Stimulated activated CD4-positive, alpha-beta T cell treated with anti-CD3 and anti-CD28 coated beads, Interleukin-2, amount 100 ng/mL, for 48 hours (primary cell): ENCODE measurements around the gene RANBP10.
"Not testable (repeated sequence)": the region's sequence is repeated elsewhere in the genome, so short reads cannot be mapped to it uniquely, and the experiment has no call there.

Experiments
- DNase-seq, 2 donors: peaks; one replicate each; pipeline ENCODE4 v3.0.0-alpha.2; 2020

RANBP10 gene

GRCh38 chr16:67775273-67775672 lies 31.1 kb downstream of the RANBP10 start:
- DNase-seq = no peak

DNA sequence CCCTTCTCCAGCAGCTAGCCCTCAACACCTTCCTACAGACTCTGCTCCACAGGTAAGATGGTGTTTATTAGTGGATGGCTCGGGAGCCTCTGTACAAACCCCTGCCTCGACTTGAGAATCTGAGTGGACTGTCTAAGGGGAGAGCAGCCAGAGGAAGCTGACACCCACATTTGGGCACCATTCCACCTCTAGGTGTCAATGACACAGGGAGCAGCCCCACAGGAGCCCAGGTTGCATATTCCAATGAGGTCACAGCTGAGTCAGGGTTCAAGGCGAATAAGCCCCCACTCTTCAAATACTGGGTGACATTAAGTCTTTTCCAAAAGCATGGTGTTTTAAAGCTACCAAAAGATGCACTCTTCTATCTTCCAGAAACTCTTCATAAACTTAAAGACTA lies 31.9 kb downstream of the RANBP10 start:
- no peak for DNase-seq

GRCh38 chr16:67773569-67774456 lies 32.5 kb downstream of the RANBP10 start:
- no peak for DNase-seq

DNA sequence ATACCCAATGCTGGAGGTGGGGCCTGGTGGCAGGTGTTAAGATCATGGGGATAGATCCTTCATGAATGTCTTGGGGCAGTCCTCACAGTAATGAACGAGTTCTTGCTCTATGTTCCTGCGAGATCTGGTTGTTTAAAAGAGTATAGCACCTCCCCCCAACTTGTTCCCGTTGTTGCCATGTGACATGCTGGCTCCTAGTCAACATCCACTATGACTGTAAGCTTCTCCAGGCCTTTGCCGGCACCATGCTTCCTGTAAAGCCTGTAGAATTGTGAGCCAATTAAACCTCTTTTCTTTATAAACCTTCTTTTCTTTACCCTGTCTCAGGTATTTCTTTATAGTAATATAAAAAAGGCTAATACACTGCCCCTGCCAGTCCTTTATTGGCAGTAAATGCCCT lies 33.3 kb downstream of the RANBP10 start:
- no peak for DNase-seq

DNA sequence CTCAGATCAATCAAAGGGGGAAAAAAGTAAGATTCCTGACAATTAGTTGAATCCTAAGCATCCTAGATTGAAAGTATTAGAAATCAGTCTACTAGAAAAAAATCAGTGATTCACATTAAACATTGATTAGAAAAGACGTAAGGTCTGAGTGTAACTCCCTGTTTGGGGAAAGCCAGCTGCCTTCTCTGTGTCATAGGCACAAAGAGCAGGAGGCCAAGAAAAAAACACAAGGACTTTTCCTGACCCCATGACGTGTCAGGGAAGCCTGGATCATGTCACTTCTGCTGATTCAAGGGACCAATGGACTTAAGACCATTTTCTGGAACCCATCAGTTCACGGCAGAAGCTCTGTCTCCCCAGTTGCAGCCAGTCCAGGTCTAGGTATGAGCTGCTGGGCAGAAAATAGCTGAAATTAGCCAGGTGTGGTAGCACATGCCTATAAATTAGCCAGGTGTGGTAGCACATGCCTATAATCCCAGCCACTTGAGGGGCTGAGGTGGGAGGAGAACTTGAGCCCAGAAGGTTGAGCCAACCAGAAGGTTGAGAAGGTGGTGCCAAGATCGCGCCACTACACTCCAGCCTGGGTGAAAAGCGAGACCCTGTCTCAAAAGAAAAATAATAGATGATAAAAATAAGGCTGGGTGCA lies 35.9 kb downstream of the RANBP10 start:
- DNase-seq = no peak

- no peak for DNase-seq
These were observed 38.4 kb downstream of the RANBP10 start for GRCh38 chr16:67767953-67768352.

DNA sequence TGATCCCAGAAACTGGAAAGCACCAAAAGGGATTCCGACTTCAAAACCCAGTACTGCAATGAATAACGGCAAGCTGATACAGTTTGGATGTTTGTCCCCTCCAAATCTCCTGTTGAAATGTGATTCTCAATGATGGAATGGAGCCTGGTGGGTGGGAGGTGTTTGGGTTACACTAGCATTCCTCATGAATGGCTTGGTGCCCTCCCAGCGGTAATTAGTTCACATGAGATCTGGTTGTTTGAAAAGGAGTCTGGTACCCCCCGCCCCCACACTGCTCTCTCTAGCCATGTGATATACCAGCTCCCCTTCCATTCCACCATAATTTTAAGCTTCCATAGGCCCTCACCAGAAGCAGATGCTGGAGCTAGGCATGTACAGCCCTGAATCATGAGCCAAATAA lies 40.1 kb downstream of the RANBP10 start:
- no peak for DNase-seq

- no peak for DNase-seq
These were observed 42.1 kb downstream of the RANBP10 start for GRCh38 chr16:67764158-67764667.

GRCh38 chr16:67763066-67763465 lies 43.3 kb downstream of the RANBP10 start:
- DNase-seq = no peak

DNA sequence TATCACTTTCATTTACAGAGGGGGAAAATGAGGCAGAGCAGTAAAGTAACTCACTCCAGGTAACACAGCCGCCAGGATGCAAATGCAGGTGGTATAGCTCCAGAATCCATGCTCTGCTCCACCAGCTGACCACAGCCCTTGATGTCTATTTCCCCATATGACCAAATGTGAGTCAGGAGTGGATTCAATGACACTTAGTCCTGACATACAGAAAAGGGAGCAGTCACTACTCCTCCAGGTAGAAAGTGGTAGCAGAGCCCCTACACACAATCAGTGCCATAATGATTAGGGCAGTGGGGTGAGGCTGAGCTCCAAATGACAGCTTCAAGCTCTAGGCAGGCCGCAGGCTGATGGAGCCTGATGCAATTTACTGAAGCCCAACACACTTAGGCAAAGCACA lies 44.0 kb downstream of the RANBP10 start:
- no peak for DNase-seq

DNA sequence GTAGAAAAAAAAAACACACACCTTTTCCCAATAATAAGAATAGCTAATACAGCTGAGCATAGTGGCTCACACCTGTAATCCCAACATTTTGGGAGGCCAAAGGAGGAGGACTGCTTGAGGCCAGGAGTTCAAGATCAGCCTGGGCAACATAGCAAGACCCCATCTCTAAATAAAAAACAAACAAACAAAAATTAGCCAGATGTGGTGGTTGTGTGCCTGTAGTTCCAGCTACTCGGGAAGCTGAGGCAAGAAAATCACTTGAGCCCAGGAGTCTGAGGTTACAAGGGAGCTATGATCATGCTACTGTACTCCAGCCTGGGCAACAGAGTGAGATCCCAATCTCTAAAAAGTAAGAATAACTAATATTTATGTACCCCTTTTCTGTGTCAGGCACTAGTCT lies 44.4 kb downstream of the RANBP10 start:
- no peak for DNase-seq

GRCh38 chr16:67760956-67761230 lies 45.5 kb downstream of the RANBP10 start:
- DNase-seq = no peak

- no peak for DNase-seq
These were observed 46.0 kb downstream of the RANBP10 start for GRCh38 chr16:67760206-67760955.

- DNase-seq = no peak
These were observed 47.4 kb downstream of the RANBP10 start for GRCh38 chr16:67758966-67759365.

GRCh38 chr16:67758006-67758405 lies 48.4 kb downstream of the RANBP10 start:
- no peak for DNase-seq

- DNase-seq = no peak
These were observed 53.7 kb downstream of the RANBP10 start for GRCh38 chr16:67752641-67753040.

- not testable (repeated sequence) for DNase-seq
These were observed 55.0 kb downstream of the RANBP10 start for GRCh38 chr16:67751331-67751730.

DNA sequence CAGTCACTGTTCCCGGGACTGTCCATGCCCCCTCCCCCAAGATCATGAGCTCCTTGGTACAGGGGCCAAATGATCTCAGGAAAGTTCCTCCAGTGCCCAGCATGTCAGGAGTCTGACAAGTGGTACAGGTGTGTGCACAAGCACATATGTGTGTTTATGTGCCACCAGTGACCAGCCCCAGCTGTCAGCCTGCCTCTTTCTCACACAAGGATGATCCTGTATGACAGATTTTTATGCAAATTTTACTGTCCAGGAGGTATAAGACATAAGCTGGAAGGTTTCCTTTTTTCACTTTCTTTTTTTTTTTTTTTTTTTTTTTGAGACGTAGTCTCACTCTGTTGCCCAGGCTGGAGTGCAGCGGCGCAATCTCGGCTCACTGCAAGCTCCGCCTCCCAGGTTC lies 55.9 kb downstream of the RANBP10 start:
- DNase-seq = no peak

DNA sequence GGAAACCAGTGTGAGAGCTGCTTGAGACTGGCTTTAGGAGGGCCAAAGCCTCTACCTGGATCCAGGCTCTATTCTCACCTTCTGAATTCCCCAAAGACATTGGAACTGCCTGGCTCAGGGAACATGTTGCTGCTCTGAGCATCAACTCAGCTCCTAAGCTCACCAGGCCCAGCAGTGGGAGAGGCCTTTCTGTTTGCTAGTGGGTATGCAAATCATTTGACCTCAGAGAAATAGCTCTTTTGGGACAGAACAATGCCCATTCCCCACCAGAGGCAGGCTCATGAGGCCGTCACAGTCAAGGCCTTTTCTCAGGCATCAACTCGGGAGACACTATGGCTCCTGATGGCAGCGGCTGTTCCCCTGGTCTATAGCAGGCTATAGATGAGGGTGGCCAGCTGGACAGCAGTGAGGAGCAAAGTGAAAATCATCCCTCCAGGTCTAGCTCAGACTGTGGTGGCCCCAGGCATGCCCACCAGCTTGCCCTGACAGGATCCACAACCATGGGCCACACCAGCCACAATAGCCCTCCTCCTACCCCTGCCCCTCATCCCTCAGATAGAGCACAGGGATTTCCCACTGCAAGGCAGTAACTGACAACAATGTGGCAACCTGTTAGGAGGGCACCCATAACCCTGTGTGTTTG lies 56.8 kb downstream of the RANBP10 start:
- no peak for DNase-seq

GRCh38 chr16:67748834-67749233 lies 57.5 kb downstream of the RANBP10 start:
- no peak for DNase-seq

GRCh38 chr16:67746846-67747245 lies 59.5 kb downstream of the RANBP10 start:
- DNase-seq = no peak

GRCh38 chr16:67741118-67741517 lies 65.2 kb downstream of the RANBP10 start:
- no peak for DNase-seq

GRCh38 chr16:67740391-67740790 lies 66.0 kb downstream of the RANBP10 start:
- DNase-seq = no peak
